HG02885 (cell line): Measurements from ENCODE around the gene ERICH2.
A peak's percentile ranks its signal among the peaks of the same experiment; 100 is the strongest.

Experiments
- ATAC-seq: cut with Tn5 transposase; IDR thresholded peaks from one replicate; pipeline ENCODE4 v1.9.1; 2021; ENCODE audit warnings: mild to moderate bottlenecking; ENCODE audit not compliant: unreplicated experiment, poor library complexity

ERICH2 gene

GRCh38 chr2:170761572-170761971 is 8.6 kb upstream of the ERICH2 start:
- no peak for ATAC-seq

GRCh38 chr2:170762760-170763159 is 7.4 kb upstream of the ERICH2 start:
- ATAC-seq = no peak

- no peak for ATAC-seq
Observed at GRCh38 chr2:170763232-170763631, 6.9 kb upstream of the ERICH2 start.

GRCh38 chr2:170764880-170765261 is 5.3 kb upstream of the ERICH2 start:
- ATAC-seq = no peak

GRCh38 chr2:170766693-170767092 is 3.5 kb upstream of the ERICH2 start:
- no peak for ATAC-seq

GRCh38 chr2:170770606-170771420 is 635 bp downstream of the ERICH2 start:
- ATAC-seq = peak; percentile 88

GRCh38 chr2:170771421-170771937 is 1.3 kb downstream of the ERICH2 start:
- no peak for ATAC-seq

GRCh38 chr2:170772295-170772694 is 2.1 kb downstream of the ERICH2 start:
- no peak for ATAC-seq

- ATAC-seq = no peak
Observed at GRCh38 chr2:170774074-170774473, 3.9 kb downstream of the ERICH2 start.

GRCh38 chr2:170778900-170779299 is 8.7 kb downstream of the ERICH2 start:
- ATAC-seq = no peak

- no peak for ATAC-seq
Observed at GRCh38 chr2:170779304-170779703, 9.1 kb downstream of the ERICH2 start.

GRCh38 chr2:170782673-170783072 is 12.5 kb downstream of the ERICH2 start:
- ATAC-seq = no peak

GRCh38 chr2:170783549-170783948 is 13.4 kb downstream of the ERICH2 start:
- ATAC-seq = no peak

GRCh38 chr2:170798996-170799395 is 28.8 kb downstream of the ERICH2 start:
- no peak for ATAC-seq

- no peak for ATAC-seq
Observed at GRCh38 chr2:170806548-170806947, 36.4 kb downstream of the ERICH2 start.

- no peak for ATAC-seq
Observed at GRCh38 chr2:170812710-170813600, 42.8 kb downstream of the ERICH2 start.

GRCh38 chr2:170813611-170814532 is 43.7 kb downstream of the ERICH2 start:
- ATAC-seq = no peak

GRCh38 chr2:170814533-170815230 is 44.5 kb downstream of the ERICH2 start:
- ATAC-seq = no peak

GRCh38 chr2:170815311-170815710 is 45.1 kb downstream of the ERICH2 start:
- ATAC-seq = no peak
